H9 (cell line): ENCODE measurements around the gene LGALS7. TPM values are rescaled to one million over a fixed set of nuclear protein-coding genes. Genes with fewer than 3 reads are reported as not detected.
"Not testable (repeated sequence)": the region's sequence is repeated elsewhere in the genome, so short reads cannot be mapped to it uniquely, and the experiment has no call there.

Experiments used
- DNase-seq: peaks from one replicate; pipeline ENCODE4 v3.0.0-alpha.2; 2017
- H2AFZ ChIP-seq: one replicate; pipeline ENCODE4 v1.6.1; 2013; ENCODE audit warnings: mild to moderate bottlenecking, low read length, control low read depth, moderate library complexity
- H2AK5ac ChIP-seq: 2 replicates; pipeline ENCODE4 v1.6.1; 2013; ENCODE audit warnings: low read length, control low read depth, mixed read lengths; ENCODE audit not compliant: insufficient read length
- H2BK120ac ChIP-seq: one replicate; pipeline ENCODE4 v1.6.1; 2013; ENCODE audit warnings: low read depth, mild to moderate bottlenecking, low read length, control low read depth, inconsistent platforms; ENCODE audit not compliant: poor library complexity, severe bottlenecking
- H2BK12ac ChIP-seq: 2 replicates; pipeline ENCODE4 v1.6.1; 2013; ENCODE audit warnings: low read length, control low read depth, mixed read lengths, low read depth; ENCODE audit not compliant: insufficient read length
- H2BK15ac ChIP-seq: 2 replicates; pipeline ENCODE4 v1.6.1; 2013; ENCODE audit warnings: low read depth, low read length, control low read depth
- H2BK20ac ChIP-seq: one replicate; pipeline ENCODE4 v1.6.1; 2013; ENCODE audit warnings: low read depth, mild to moderate bottlenecking, low read length, control low read depth, inconsistent platforms; ENCODE audit not compliant: poor library complexity, severe bottlenecking
- H2BK5ac ChIP-seq: 2 replicates; pipeline ENCODE4 v1.6.1; 2013; ENCODE audit warnings: low read length, control low read depth, mixed read lengths; ENCODE audit not compliant: insufficient read length
- H3K14ac ChIP-seq: 2 replicates; pipeline ENCODE4 v1.6.1; 2013; ENCODE audit warnings: low read length, control low read depth; ENCODE audit not compliant: insufficient read depth
- H3K18ac ChIP-seq: 2 replicates; pipeline ENCODE4 v1.6.1; 2013; ENCODE audit warnings: low read depth, mild to moderate bottlenecking, mixed read lengths, low read length, control low read depth; ENCODE audit not compliant: insufficient read length
- H3K23ac ChIP-seq: 2 replicates; pipeline ENCODE4 v1.6.1; 2013; ENCODE audit warnings: low read length, control low read depth, mixed read lengths, low read depth; ENCODE audit not compliant: insufficient read length
- H3K23me2 ChIP-seq: 2 replicates; pipeline ENCODE4 v1.6.1; 2013; ENCODE audit warnings: low read depth, mild to moderate bottlenecking, mixed read lengths, low read length, control low read depth; ENCODE audit not compliant: insufficient read length, poor library complexity, severe bottlenecking
- H3K27ac ChIP-seq: 2 replicates; pipeline ENCODE4 v1.5.1; 2013; ENCODE audit warnings: low read length, control low read depth, mixed read lengths, low read depth; ENCODE audit not compliant: insufficient read length
- H3K27me3 ChIP-seq: 2 replicates; pipeline ENCODE4 v1.6.1; 2013; ENCODE audit warnings: low read length, control low read depth, inconsistent platforms; ENCODE audit not compliant: insufficient read depth
- H3K4ac ChIP-seq: 2 replicates; pipeline ENCODE4 v1.6.1; 2013; ENCODE audit warnings: low read depth, mild to moderate bottlenecking, control low read depth, inconsistent platforms, low read length, moderate library complexity
- H3K4me1 ChIP-seq: 2 replicates; pipeline ENCODE4 v1.6.1; 2013; ENCODE audit warnings: low read length, control low read depth, inconsistent platforms; ENCODE audit not compliant: insufficient read depth
- H3K4me2 ChIP-seq: 2 replicates; pipeline ENCODE4 v1.6.1; 2013; ENCODE audit warnings: low read length, control low read depth, mixed read lengths; ENCODE audit not compliant: insufficient read length, insufficient read depth
- H3K56ac ChIP-seq: 2 replicates; pipeline ENCODE4 v1.6.1; 2013; ENCODE audit warnings: low read depth, mild to moderate bottlenecking, mixed read lengths, low read length, control low read depth; ENCODE audit not compliant: insufficient read length
- H3K79me1 ChIP-seq: 2 replicates; pipeline ENCODE4 v1.6.1; 2013; ENCODE audit warnings: low read depth, mild to moderate bottlenecking, moderate library complexity, low read length, control low read depth, inconsistent platforms; ENCODE audit not compliant: insufficient read depth, poor library complexity, severe bottlenecking
- H3K79me2 ChIP-seq: 2 replicates; pipeline ENCODE4 v1.6.1; 2013; ENCODE audit warnings: low read length, control low read depth, inconsistent platforms; ENCODE audit not compliant: insufficient read depth
- H3K9ac ChIP-seq: 2 replicates; pipeline ENCODE4 v1.6.1; 2013; ENCODE audit warnings: low read length, control low read depth, mixed read lengths; ENCODE audit not compliant: insufficient read length; ENCODE audit errors: extremely low read depth
- H3K9me3 ChIP-seq: one replicate; pipeline ENCODE4 v1.6.1; 2013; ENCODE audit warnings: low read depth, low read length, inconsistent platforms; ENCODE audit not compliant: control insufficient read depth
- H3T11ph ChIP-seq: one replicate; pipeline ENCODE4 v1.6.1; 2013; ENCODE audit warnings: mild to moderate bottlenecking, low read length, control low read depth, inconsistent platforms
- H4K20me1 ChIP-seq: one replicate; pipeline ENCODE4 v1.6.1; 2013; ENCODE audit not compliant: control insufficient read depth, insufficient read length, insufficient read depth
- H4K5ac ChIP-seq: 2 replicates; pipeline ENCODE4 v1.6.1; 2013; ENCODE audit warnings: low read depth, mild to moderate bottlenecking, mixed read lengths, low read length, control low read depth; ENCODE audit not compliant: insufficient read length
- H4K8ac ChIP-seq: replicated peaks from 2 replicates; pipeline ENCODE4 v1.6.1; 2013; ENCODE audit warnings: low read length, control low read depth, mixed read lengths, low read depth; ENCODE audit not compliant: insufficient read length
- H4K91ac ChIP-seq: 2 replicates; pipeline ENCODE4 v1.6.1; 2013; ENCODE audit warnings: low read depth, mild to moderate bottlenecking, moderate library complexity, mixed read lengths, low read length, control low read depth; ENCODE audit not compliant: insufficient read length
- H3K27ac Mint-ChIP-seq, 3 experiments: 2 replicates in 2 of 3; 3 replicates in 1 of 3; pipeline ENCODE4 v1.8.0; 2020 to 2021; ENCODE audit warnings: mixed read lengths in 3 of 3, mild to moderate bottlenecking in 1 of 3, moderate library complexity in 1 of 3
- H3K27me3 Mint-ChIP-seq: 2 replicates; pipeline ENCODE4 v1.8.0; 2021; ENCODE audit warnings: low read depth, mild to moderate bottlenecking, moderate library complexity, mixed read lengths
- H3K36me3 Mint-ChIP-seq, 3 experiments: 2 replicates in 2 of 3; 3 replicates in 1 of 3; pipeline ENCODE4 v1.8.0; 2020 to 2021; ENCODE audit warnings: low read depth in 3 of 3, mixed read lengths in 3 of 3; ENCODE audit not compliant: insufficient read depth in 1 of 3
- H3K4me1 Mint-ChIP-seq, 2 experiments: 2 replicates each; pipeline ENCODE4 v1.8.0; 2020; ENCODE audit warnings: mixed read lengths in 2 of 2
- H3K4me3 Mint-ChIP-seq, 2 experiments: 2 replicates in 1 of 2; 3 replicates in 1 of 2; pipeline ENCODE4 v1.8.0; 2020 to 2021; ENCODE audit warnings: mild to moderate bottlenecking in 2 of 2, mixed read lengths in 2 of 2, moderate library complexity in 1 of 2
- H3K9me3 Mint-ChIP-seq, 2 experiments: 2 replicates in 1 of 2; 3 replicates in 1 of 2; pipeline ENCODE4 v1.8.0; 2020; ENCODE audit warnings: mild to moderate bottlenecking in 2 of 2, mixed read lengths in 2 of 2, moderate library complexity in 1 of 2
- WGBS: extraction: QIAGEN DNeasy Blood & Tissue Kit; methylation state at CpG from one replicate; pipeline ENCODE4 v1.1.7; 2013; ENCODE audit warnings: missing lambda C conversion rate, low lambda C conversion rate, mixed read lengths; ENCODE audit not compliant: insufficient read length; ENCODE audit errors: extremely low coverage; 5-methylcytosine and 5-hydroxymethylcytosine counted together
- total RNA-seq: library from RNA; stranded (reverse); gene quantifications from 2 replicates; pipeline ENCODE4 v1.2.1, GENCODE V29; 2021

The LGALS7 gene
- total RNA-seq, 1 experiment from 2014 or later: not detected

- not testable (repeated sequence) for H3K9me3 Mint-ChIP-seq, H3K4me1 ChIP-seq, H4K5ac ChIP-seq, H2AK5ac ChIP-seq, H3K27ac ChIP-seq, H3K4me3 Mint-ChIP-seq, H3K4ac ChIP-seq, H2BK15ac ChIP-seq, H3K23ac ChIP-seq, H4K91ac ChIP-seq, H3K9me3 ChIP-seq, H3K79me1 ChIP-seq, H3T11ph ChIP-seq, H3K4me2 ChIP-seq, DNase-seq, H2BK120ac ChIP-seq, H4K8ac ChIP-seq, H3K18ac ChIP-seq, H4K20me1 ChIP-seq, H3K23me2 ChIP-seq, H3K4me1 Mint-ChIP-seq, H3K27ac Mint-ChIP-seq, H3K14ac ChIP-seq, H2BK12ac ChIP-seq, H3K27me3 ChIP-seq, H3K27me3 Mint-ChIP-seq, H2BK20ac ChIP-seq, H2BK5ac ChIP-seq, H2AFZ ChIP-seq, H3K79me2 ChIP-seq, H3K9ac ChIP-seq, H3K36me3 Mint-ChIP-seq, H3K56ac ChIP-seq
- no CpG with 5 or more reads among the region's 49 CpGs for WGBS
These were observed 17.4 kb upstream of the LGALS7 start for GRCh38 chr19:38790507-38791403.
